GM12878 (cell line): Measurements from ENCODE around the gene COL20A1. TPM values are rescaled to one million over a fixed set of nuclear protein-coding genes. Genes with fewer than 3 reads are reported as not detected.
A peak's percentile ranks its signal among the peaks of the same experiment; 100 is the strongest.

Source experiments
- ATAC-seq: fragments of 200-7000 bp; cut with Tn5 transposase; 3 replicates; pipeline ENCODE4 v1.9.1; 2020; ENCODE audit warnings: mild to moderate bottlenecking, moderate library complexity
- BruUV-seq: library from RNA; stranded (reverse); fragments of 400-500 nt; replicated peaks from 2 replicates; lab custom pipeline; 2021; lab: Mats Ljungman, UMichigan
- CTCF ChIA-PET: fragments of 300-600 bp; sonication (Branson Sonifier 250); formaldehyde crosslinking; extraction: SDS; loops from one replicate; lab custom pipeline; 2021; ENCODE audit warnings: inconsistent platforms; lab: Yijun Ruan, JAX
- POLR2A ChIA-PET: fragments of 350-600 bp; formaldehyde crosslinking; extraction: SDS; loops from one replicate; lab custom pipeline; 2021; ENCODE audit warnings: inconsistent platforms; lab: Charles Lee
- RAD21 ChIA-PET: fragments of 300-600 bp; sonication (Branson Sonifier 250); formaldehyde crosslinking; loops from one replicate; lab custom pipeline; 2023; ENCODE audit warnings: antibody characterized with exemption; ENCODE audit not compliant: unreplicated experiment; lab: Charles Lee
- SMC1A ChIA-PET: fragments of 300-600 bp; sonication (Branson Sonifier 250); formaldehyde crosslinking; loops from one replicate; lab custom pipeline; 2023; ENCODE audit not compliant: unreplicated experiment, uncharacterized antibody; lab: Charles Lee
- DNase-seq: peaks from one replicate; pipeline ENCODE4 v3.0.0-alpha.2; 2011; ENCODE audit warnings: low read depth, low spot score
- FAIRE-seq: peaks from 3 replicates; lab custom pipeline; 2011; peaks lifted over from hg19 to GRCh38; lab: Jason Lieb, UNC
- H2AFZ ChIP-seq: 2 replicates; pipeline ENCODE4 v1.6.0; 2011; ENCODE audit warnings: low read depth, low read length, control low read depth; ENCODE audit not compliant: control insufficient read depth
- H3K27ac ChIP-seq: 2 replicates; pipeline ENCODE4 v1.5.1; 2011; ENCODE audit warnings: control low read depth; ENCODE audit not compliant: control insufficient read depth, insufficient read depth
- H3K27me3 ChIP-seq, 2 experiments: replicated peaks in 1 of 2; 2 replicates each; pipeline versions ENCODE4 v1.6.0 to v1.6.1; 2011; ENCODE audit warnings: low read length in 1 of 2; ENCODE audit not compliant: control insufficient read depth in 2 of 2, insufficient read depth in 2 of 2
- H3K36me3 ChIP-seq, 2 experiments: 2 replicates each; pipeline ENCODE4 v1.5.1; 2011; ENCODE audit warnings: low read length in 1 of 2; ENCODE audit not compliant: control insufficient read depth in 2 of 2, insufficient read depth in 2 of 2
- H3K4me1 ChIP-seq: 2 replicates; pipeline ENCODE4 v1.6.1; 2011; ENCODE audit warnings: mild to moderate bottlenecking, low read length, moderate library complexity, mixed read lengths; ENCODE audit not compliant: control insufficient read depth, insufficient read depth
- H3K4me2 ChIP-seq: 2 replicates; pipeline ENCODE4 v1.6.0; 2011; ENCODE audit warnings: control low read depth; ENCODE audit not compliant: control insufficient read depth, insufficient read depth
- H3K4me3 ChIP-seq: fragments of 200-600 bp; sonication (generic); 2 replicates; pipeline ENCODE4 v1.5.1; 2016
- H3K79me2 ChIP-seq: 2 replicates; pipeline ENCODE4 v1.6.0; 2011; ENCODE audit warnings: low read length; ENCODE audit not compliant: control insufficient read depth, insufficient read depth
- H3K9ac ChIP-seq: 2 replicates; pipeline ENCODE4 v1.8.0; 2011; ENCODE audit warnings: low read length, control low read depth, mixed read lengths; ENCODE audit not compliant: control insufficient read depth, insufficient read depth
- H3K9me3 ChIP-seq: replicated peaks from 3 replicates; pipeline ENCODE4 v1.5.1; 2011; ENCODE audit warnings: mild to moderate bottlenecking, low read length; ENCODE audit not compliant: control insufficient read depth, insufficient read depth
- H4K20me1 ChIP-seq: 2 replicates; pipeline ENCODE4 v1.6.0; 2011; ENCODE audit not compliant: control insufficient read depth, insufficient read depth
- BACH1 ChIP-seq: fragments of 450-650 bp; IDR thresholded peaks from 2 replicates; pipeline ENCODE4 v1.6.1; 2017; ENCODE audit warnings: mild to moderate bottlenecking, borderline replicate concordance
- CHD2 ChIP-seq: IDR thresholded peaks from 2 replicates; pipeline ENCODE4 v1.6.1; 2011; ENCODE audit warnings: low read depth, low read length, improper control_type of control experiment, borderline replicate concordance
- GABPA ChIP-seq: IDR thresholded peaks from 2 replicates; pipeline ENCODE4 v1.6.1; 2014; ENCODE audit warnings: antibody characterized with exemption, low read depth, mild to moderate bottlenecking, inconsistent platforms
- NFXL1 ChIP-seq: fragments of 450-650 bp; IDR thresholded peaks from 2 replicates; pipeline ENCODE4 v1.6.1; 2017; ENCODE audit warnings: antibody characterized with exemption, mild to moderate bottlenecking, borderline replicate concordance
- RAD21 ChIP-seq: IDR thresholded peaks from 2 replicates; pipeline ENCODE4 v1.6.1; 2011; ENCODE audit warnings: mild to moderate bottlenecking, low read depth, low read length, moderate library complexity; ENCODE audit not compliant: insufficient read depth
- ZBTB33 ChIP-seq: fragments of 450-650 bp; IDR thresholded peaks from 2 replicates; pipeline ENCODE4 v1.6.1; 2017; ENCODE audit warnings: mild to moderate bottlenecking
- ZNF384 ChIP-seq: IDR thresholded peaks from 2 replicates; pipeline ENCODE4 v1.6.1; 2012; ENCODE audit warnings: low read depth, mild to moderate bottlenecking, low read length, improper control_type of control experiment, borderline replicate concordance
- ZZZ3 ChIP-seq: IDR thresholded peaks from 2 replicates; pipeline ENCODE4 v1.6.1; 2011; ENCODE audit warnings: low read depth; ENCODE audit not compliant: control insufficient read depth, insufficient read length
- WGBS: methylation state at CpG from one replicate; pipeline ENCODE4 v1.1.6; 2016; ENCODE audit warnings: low lambda C conversion rate; ENCODE audit not compliant: insufficient replicate concordance, insufficient coverage; ENCODE audit errors: missing lambda C conversion rate; 5-methylcytosine and 5-hydroxymethylcytosine counted together
- in situ Hi-C: fragments of 300-500 bp; cut with MboI; formaldehyde crosslinking; loops from 9 replicates; pipeline ENCODE4 v1.14.3; 2018; ENCODE audit warnings: mixed read lengths
- intact Hi-C: fragments of 100-400 bp; cut with micrococcal nuclease; formaldehyde crosslinking; loops from one replicate; pipeline ENCODE4 v1.14.2; 2022; ENCODE audit not compliant: unreplicated experiment
- polyA plus RNA-seq, 11 experiments: library from polyadenylated mRNA; depleted of rRNA in 4 of 11; unstranded in 6 of 11; stranded (reverse) in 5 of 11; fragments of >200 nt; fragmentation: Nextera tagmentation in 4 of 11; fragmentation: Illumina TruSeq in 1 of 11; extraction: Ambion mirVana in 4 of 11; extraction: Trizol in 1 of 11; gene quantifications; 1 replicate in 1 of 11; 2 replicates in 10 of 11; pipeline versions ENCODE4 v1.2.1 to v1.2.3, GENCODE V29; 2011 to 2016; ENCODE audit warnings: inconsistent platforms in 2 of 11, missing spikeins in 2 of 11, low read depth in 1 of 11
- total RNA-seq, 4 experiments: library from RNA; depleted of rRNA in 3 of 4; stranded (reverse); fragments of >200 nt in 3 of 4; fragmentation: Illumina TruSeq in 1 of 4; extraction: Trizol in 1 of 4; gene quantifications; 2 replicates each; pipeline versions ENCODE4 v1.2.1 to v1.2.3, GENCODE V29; 2013 to 2021
- TF ChIP-seq, protein P1 (sequence below): fragments of 450-650 bp; IDR thresholded peaks from 2 replicates; pipeline ENCODE4 v1.6.1; 2017; ENCODE audit warnings: mild to moderate bottlenecking, moderate library complexity
- TF ChIP-seq, protein P2 (sequence below): fragments of 150-350 bp; IDR thresholded peaks from 2 replicates; pipeline ENCODE4 v1.6.1; 2016; ENCODE audit warnings: low read depth, low read length

COL20A1 gene
- total and polyA plus RNA-seq, 10 of the 15 experiments (the other 5 are each of a cell fraction or from before 2014, with no cell fraction given) = not detected

DNA sequence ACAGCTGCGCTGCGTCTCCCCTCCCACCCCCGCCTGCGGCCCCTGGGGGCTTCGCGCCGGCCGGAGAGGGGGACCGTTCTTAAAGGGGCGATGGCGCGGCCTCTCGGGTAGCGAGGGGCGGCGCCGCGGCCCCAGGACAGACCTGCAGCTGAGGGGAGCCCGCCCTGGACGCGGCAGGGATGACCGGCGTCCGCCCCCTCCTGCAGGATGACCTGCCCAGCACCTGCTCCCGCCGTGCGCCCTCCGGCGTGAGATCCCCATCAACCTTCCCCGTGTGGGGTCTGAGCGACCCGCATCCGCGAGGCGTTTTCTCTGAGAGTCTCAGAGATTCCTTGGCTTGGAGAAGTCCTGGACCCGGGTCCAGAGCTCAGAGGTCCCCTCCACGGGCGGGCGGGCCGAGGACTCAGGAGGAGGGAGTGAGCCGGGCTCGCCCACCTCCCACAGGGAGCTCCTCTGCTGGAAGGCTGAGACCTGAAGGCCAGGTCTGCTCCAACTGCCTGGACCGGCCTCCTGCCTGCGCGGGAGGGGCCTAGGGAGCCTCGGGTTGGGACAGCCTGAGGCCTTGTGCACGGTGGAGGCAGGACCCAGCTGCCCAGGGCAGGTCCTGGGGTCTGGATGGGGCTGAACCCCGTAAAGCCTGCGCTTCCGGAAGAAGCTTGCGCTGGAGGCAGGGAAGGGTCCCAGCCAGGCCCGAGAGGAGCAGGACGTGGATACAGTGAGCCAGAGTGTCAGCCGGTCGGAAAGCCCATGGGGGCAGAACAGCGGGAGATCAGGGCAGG lies 38.2 kb upstream of the COL20A1 start (continued):
- no peak for TF ChIP-seq ZBTB33
- TF ChIP-seq, all 136 proteins: peak for 0

- Histone ChIP-seq H3K9me3 (no peaks in the 10 kb centered on the region), H3K27ac (no peak overlapping the region), H3K4me2 (no peak overlapping the region), H3K9ac (no peak overlapping the region), H3K36me3 (no peaks in the 10 kb centered on the region), H3K4me1 (no peaks in the 10 kb centered on the region), H2AFZ (no peak overlapping the region), H3K27me3 (peaks cover 0 to 14% of the 10 kb centered on the region in 2 experiments), H3K79me2 (no peaks in the 10 kb centered on the region), H4K20me1 (no peaks in the 10 kb centered on the region; the same call in 1 of the 2 replicates), H3K4me3 (no peak overlapping the region)
- in situ Hi-C loops = no loop called here
- no TSS peak for BruUV-seq
- RAD21 ChIA-PET = no interaction called here
- peak; percentile 24 for ATAC-seq
- CTCF ChIA-PET = interaction anchor here (1.8 kb wide), 1 partner anchor 32 kb away, joined by 7 read pairs; no protein-coding TSS in a partner anchor
- intact Hi-C loops = no loop called here
- FAIRE-seq = no peak
- POLR2A ChIA-PET = no interaction called here
- WGBS = 34% methylated on average over 31 of the region's 31 CpGs
- SMC1A ChIA-PET = no interaction called here
- DNase-seq = no peak
- TF ChIP-seq ZZZ3 (no peak), BACH1 (no peak), NFXL1 (no peak), CHD2 (no peak), GABPA (no peak), ZNF384 (no peak), RAD21 (no peak)
- TF ChIP-seq, protein P1, sequence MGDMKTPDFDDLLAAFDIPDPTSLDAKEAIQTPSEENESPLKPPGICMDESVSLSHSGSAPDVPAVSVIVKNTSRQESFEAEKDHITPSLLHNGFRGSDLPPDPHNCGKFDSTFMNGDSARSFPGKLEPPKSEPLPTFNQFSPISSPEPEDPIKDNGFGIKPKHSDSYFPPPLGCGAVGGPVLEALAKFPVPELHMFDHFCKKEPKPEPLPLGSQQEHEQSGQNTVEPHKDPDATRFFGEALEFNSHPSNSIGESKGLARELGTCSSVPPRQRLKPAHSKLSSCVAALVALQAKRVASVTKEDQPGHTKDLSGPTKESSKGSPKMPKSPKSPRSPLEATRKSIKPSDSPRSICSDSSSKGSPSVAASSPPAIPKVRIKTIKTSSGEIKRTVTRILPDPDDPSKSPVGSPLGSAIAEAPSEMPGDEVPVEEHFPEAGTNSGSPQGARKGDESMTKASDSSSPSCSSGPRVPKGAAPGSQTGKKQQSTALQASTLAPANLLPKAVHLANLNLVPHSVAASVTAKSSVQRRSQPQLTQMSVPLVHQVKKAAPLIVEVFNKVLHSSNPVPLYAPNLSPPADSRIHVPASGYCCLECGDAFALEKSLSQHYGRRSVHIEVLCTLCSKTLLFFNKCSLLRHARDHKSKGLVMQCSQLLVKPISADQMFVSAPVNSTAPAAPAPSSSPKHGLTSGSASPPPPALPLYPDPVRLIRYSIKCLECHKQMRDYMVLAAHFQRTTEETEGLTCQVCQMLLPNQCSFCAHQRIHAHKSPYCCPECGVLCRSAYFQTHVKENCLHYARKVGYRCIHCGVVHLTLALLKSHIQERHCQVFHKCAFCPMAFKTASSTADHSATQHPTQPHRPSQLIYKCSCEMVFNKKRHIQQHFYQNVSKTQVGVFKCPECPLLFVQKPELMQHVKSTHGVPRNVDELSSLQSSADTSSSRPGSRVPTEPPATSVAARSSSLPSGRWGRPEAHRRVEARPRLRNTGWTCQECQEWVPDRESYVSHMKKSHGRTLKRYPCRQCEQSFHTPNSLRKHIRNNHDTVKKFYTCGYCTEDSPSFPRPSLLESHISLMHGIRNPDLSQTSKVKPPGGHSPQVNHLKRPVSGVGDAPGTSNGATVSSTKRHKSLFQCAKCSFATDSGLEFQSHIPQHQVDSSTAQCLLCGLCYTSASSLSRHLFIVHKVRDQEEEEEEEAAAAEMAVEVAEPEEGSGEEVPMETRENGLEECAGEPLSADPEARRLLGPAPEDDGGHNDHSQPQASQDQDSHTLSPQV = no peak
- TF ChIP-seq, protein P2, sequence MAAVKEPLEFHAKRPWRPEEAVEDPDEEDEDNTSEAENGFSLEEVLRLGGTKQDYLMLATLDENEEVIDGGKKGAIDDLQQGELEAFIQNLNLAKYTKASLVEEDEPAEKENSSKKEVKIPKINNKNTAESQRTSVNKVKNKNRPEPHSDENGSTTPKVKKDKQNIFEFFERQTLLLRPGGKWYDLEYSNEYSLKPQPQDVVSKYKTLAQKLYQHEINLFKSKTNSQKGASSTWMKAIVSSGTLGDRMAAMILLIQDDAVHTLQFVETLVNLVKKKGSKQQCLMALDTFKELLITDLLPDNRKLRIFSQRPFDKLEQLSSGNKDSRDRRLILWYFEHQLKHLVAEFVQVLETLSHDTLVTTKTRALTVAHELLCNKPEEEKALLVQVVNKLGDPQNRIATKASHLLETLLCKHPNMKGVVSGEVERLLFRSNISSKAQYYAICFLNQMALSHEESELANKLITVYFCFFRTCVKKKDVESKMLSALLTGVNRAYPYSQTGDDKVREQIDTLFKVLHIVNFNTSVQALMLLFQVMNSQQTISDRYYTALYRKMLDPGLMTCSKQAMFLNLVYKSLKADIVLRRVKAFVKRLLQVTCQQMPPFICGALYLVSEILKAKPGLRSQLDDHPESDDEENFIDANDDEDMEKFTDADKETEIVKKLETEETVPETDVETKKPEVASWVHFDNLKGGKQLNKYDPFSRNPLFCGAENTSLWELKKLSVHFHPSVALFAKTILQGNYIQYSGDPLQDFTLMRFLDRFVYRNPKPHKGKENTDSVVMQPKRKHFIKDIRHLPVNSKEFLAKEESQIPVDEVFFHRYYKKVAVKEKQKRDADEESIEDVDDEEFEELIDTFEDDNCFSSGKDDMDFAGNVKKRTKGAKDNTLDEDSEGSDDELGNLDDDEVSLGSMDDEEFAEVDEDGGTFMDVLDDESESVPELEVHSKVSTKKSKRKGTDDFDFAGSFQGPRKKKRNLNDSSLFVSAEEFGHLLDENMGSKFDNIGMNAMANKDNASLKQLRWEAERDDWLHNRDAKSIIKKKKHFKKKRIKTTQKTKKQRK = no peak
Measured at GRCh38 chr20:63255931-63256704, 36.9 kb upstream of the COL20A1 start.
